ENCODE results near the gene USP13.
A peak's percentile ranks its signal among the peaks of the same experiment; 100 is the strongest.
"Not testable (repeated sequence)": the region's sequence is repeated elsewhere in the genome, so short reads cannot be mapped to it uniquely, and the experiment has no call there.

The USP13 gene, protein sequence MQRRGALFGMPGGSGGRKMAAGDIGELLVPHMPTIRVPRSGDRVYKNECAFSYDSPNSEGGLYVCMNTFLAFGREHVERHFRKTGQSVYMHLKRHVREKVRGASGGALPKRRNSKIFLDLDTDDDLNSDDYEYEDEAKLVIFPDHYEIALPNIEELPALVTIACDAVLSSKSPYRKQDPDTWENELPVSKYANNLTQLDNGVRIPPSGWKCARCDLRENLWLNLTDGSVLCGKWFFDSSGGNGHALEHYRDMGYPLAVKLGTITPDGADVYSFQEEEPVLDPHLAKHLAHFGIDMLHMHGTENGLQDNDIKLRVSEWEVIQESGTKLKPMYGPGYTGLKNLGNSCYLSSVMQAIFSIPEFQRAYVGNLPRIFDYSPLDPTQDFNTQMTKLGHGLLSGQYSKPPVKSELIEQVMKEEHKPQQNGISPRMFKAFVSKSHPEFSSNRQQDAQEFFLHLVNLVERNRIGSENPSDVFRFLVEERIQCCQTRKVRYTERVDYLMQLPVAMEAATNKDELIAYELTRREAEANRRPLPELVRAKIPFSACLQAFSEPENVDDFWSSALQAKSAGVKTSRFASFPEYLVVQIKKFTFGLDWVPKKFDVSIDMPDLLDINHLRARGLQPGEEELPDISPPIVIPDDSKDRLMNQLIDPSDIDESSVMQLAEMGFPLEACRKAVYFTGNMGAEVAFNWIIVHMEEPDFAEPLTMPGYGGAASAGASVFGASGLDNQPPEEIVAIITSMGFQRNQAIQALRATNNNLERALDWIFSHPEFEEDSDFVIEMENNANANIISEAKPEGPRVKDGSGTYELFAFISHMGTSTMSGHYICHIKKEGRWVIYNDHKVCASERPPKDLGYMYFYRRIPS

DNA sequence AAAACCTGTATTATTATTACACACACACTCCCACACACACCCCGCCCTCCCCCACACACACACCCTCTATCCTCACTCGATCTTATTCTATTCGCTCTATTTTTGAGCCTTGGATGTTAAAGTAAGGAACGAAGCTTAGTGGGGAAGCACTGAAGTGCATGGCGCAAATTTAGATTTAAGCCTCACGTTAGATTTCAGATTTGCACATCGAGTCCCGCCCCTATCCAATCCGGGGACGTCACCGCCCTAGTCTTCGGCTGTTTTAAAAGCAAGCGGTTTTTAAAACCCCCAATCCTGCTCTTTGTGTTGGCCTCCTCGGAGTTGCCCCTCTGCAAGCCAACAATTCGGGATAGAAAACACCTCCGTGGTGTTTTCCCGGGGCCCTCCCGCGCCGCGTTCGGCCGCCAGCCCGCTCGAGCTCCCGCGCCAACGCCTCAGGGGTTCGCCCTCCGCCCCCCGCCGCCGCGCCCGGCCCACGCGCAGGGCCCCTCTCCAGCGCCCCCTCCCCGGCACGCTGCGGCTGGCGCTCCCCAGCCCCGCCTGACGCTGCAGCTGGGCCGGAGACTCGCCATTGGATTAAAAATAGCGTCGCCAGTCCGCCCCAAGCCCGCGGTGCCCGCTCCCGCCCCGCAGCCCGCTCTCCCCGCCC, at the start of gene USP13:
Gene USP13 (plus strand): TSS at position 594 of the 649 bp plus-strand sequence. CDS start 186 bp downstream, outside the sequence.
- DNase-seq (ENCODE audit: insufficient read length, low spot score): peak; percentile 47
- FAIRE-seq: no peak

DNA sequence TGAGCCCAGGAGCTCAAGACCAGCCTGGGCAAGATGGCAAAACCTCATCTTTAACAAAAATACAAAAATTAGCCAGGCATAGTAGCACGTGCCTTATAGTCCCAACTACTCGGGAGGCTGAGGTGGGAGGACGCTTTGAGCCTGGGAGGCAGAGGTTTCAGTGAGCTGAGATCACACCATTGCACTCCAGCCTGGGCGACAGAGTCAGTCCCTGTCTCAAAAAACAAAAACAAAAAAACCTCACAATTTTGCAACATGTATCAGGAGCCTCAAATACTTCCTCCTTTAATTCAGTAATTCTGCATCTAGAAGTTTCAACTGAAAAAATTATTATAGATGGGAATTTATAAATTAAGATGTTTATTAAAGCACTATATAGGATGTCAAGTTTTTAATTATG, 49.5 kb upstream of the USP13 start:
- DNase-seq (ENCODE audit: insufficient read length, low spot score) (no peak), FAIRE-seq (no peak)

DNA sequence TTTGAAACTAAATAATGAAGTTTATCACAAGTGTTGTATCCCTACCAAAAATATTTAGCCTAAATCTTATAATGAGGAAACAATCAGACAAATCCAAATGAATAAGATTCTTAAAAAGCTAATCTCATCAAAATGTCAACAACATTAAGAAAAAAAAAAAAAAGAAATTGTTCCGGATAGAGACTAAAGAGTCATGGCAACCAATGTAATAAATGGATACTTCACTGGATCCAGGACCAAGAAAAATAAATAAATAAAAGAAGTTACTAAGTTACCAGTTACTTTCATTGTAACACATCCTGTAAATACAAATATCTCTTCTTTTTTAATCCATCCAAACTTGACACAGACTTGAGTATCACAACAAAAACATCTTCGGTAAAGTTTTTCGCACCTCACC, 49.0 kb upstream of the USP13 start:
- DNase-seq (ENCODE audit: insufficient read length, low spot score) (no peak), FAIRE-seq (no peak)

DNA sequence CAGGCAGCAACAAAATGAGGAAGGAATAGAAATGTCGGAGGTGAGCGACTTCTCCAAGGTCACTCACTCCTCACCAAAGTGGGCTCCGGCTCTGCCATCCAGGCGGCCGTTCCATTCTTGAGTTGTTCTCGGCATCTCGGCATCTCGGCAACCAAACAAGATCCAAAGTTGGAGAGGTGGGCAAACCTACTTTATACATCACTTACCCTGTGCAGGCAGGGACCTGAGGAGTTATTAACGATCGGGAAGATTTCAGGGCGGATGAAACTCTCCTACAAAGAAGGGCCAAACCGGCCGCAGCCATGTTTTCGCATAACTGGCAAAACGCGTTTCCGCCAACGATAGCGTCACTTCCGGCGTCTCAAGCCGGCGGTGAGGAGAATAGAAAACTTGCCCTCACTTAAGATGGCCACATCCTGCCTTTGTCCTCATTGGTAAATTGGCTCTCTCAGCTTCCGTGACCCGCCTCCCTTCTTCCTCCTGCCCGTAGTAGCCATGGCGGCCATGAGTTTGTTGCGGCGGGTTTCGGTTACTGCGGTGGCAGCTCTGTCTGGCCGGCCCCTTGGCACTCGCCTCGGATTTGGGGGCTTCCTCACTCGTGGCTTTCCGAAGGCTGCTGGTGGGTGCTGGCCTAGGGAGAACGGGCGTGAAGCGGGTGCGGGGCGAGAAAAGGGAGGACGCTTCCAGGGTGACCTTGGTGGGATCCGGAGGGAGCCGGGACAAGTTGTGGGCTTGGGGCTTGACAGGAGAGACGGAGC, 48.3 kb upstream of the USP13 start, which contains the start of the genes MRPL47 and NDUFB5:
Gene MRPL47 (minus strand): TSS at position 318 of the 758 bp plus-strand sequence. CDS start 14 bp downstream, at position 304.
Gene NDUFB5 (plus strand): TSS at position 474 of the 758 bp plus-strand sequence. CDS start 22 bp downstream, at position 496.
- peak; percentile 93 for FAIRE-seq

DNA sequence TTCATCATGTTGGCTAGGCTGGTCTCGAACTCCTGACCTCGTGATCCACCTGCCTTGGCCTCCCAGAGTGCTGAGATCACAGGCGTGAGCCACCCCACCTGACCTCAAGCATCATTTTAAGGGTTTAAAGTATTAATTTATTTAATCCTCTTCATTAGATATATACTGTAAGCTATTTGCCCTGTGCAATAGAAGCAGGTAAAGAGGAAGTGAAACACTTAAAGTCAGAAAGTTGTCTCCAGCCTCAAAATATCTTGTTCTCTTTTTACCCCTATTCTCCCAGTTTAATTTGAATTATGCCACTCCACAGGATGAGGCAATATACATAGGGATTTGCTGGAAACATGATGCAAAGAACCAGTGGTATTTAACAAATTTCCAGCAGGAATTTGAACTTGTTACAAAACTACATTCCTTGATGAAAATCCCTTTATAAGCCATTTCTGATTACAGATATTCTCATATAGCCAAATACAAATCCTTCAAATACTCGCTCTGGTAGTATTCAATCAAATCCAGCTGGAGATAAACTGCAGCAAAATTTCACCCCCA, 46.2 kb upstream of the USP13 start:
- DNase-seq (ENCODE audit: insufficient read length, low spot score): no peak
- no peak for FAIRE-seq

More for the DNA sequence above, 48.3 kb upstream of the USP13 start, which contains the start of the genes MRPL47 and NDUFB5:
- DNase-seq (ENCODE audit: insufficient read length, low spot score): peak; percentile 92

DNA sequence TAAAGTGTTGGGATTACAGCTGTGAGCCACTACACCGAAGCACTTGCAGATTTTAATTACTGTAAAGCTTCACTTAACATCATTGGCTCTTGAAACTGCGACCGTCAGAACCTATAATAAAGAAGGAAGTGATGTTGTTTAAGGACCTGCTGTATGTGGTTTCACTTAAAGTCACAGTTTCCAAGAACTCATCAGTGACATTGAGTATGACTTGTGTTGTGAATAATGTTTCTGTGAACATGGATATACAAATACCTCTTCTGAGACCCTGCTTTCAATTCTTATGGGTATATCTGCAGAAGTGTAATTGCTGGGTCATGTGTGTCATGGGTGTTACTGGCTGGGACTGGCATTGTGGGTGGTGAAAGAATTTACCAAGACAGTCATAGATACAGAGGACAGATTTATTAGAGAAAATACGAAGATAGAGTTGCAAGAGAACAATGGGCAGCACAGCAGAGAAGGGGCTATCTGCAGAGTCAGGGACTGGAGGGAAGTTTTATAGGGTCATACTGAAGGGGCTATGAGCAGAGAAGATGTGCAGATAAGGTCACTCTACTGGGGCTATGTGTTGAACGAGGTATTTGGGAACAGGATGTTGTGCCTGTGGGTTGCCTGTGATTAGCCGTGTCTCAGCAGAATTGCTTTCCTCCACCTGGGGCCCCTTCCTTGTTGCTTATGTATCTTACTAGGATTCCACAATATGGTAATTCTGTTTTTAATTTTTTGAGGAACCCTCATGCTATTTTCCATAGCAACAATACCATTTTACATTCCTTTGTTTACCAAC, 43.7 kb upstream of the USP13 start:
- FAIRE-seq: no peak
- no peak for DNase-seq (ENCODE audit: insufficient read length, low spot score)

DNA sequence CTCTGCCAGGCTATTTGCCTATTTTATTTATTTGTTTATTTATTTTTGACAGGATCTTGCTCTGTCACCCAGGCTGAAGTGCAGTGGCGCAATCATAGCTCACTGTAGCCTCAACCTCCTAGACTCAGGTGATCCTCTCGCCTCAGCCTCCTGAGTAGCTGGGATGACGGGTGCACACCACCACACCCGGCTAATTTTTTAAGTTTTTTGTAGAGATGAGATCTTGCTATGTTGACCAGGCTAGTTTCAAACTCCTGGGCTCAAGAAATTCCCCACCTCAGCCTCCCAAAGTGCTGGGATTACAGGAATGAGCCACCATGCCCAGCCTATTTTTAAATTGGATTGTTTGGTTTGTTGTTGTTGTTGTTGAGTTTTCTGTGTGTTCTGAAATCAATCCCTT, 42.8 kb upstream of the USP13 start:
- DNase-seq (ENCODE audit: insufficient read length, low spot score) (no peak), FAIRE-seq (no peak)

DNA sequence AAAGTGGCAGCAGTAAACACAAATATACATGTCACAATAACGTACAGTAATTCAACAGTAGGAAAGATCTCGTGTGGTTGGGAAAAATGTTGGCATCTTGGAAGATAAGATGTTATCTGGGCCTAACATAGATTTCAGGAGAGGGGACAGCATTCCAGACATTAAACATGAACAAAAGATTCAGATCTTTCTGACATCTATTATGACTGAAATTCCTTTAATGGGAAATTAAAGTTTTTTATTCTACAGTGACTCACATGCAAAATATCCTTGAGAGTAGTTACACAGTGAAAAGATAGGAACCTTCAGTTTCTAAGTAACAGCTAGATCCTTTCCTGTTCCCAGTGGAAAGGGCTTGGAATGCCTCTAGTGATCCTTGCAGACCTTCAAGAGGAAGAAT, 39.0 kb upstream of the USP13 start:
- no peak for FAIRE-seq
- peak; percentile 22 for DNase-seq (ENCODE audit: insufficient read length, low spot score)

DNA sequence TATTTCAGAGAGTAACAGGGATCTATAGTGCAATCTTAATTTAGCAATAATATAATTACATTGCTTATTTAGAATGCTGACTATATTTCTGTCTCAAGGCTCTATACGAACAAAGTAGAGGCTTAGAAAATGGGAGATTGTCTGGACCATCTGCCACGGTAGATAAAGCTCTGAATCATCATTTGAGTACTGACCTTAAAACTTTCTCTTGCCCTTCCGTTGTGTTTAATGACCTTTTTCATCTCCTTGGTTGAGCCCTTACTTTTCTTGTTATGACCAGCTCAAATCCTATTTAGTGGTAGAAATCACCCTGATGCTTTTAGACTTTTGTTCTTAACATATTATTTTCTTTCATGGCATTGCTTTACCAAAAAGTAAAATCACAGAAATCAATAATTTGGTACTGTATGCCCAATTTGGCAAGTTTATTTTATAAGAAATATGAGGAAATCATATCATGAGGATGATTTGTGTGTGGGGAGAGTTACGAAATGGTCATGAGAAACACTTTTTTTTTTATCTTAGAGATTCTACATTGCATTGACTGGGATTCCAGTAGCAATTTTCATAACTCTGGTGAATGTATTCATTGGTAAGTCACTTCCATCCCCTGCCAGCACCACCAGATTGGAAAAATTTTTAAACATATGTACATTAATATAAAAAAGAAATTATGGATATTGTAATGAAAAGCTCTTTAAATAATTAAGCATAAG, 37.2 kb upstream of the USP13 start:
- FAIRE-seq (no peak), DNase-seq (ENCODE audit: insufficient read length, low spot score) (no peak)

DNA sequence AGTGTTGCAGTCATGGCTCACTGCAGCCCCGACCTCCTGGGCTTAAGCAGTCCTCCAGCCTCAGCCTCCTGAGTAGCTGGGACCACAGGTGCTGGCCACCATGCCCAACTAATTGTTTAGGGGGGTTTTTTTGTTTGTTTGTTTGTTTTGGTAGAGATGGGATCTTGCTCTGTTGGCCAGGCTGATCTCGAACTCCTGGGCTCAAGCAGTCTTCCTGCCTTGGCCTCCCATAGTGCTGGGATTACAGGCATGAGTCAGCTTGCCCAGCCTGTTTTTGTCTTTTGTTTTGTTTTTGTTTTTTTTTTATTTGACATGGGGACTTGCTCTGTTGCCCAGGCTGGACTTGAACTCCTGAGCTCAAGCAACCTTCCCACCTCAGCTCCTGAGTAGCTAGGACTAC, 30.8 kb upstream of the USP13 start:
- DNase-seq (ENCODE audit: insufficient read length, low spot score): no peak
- FAIRE-seq: no peak

DNA sequence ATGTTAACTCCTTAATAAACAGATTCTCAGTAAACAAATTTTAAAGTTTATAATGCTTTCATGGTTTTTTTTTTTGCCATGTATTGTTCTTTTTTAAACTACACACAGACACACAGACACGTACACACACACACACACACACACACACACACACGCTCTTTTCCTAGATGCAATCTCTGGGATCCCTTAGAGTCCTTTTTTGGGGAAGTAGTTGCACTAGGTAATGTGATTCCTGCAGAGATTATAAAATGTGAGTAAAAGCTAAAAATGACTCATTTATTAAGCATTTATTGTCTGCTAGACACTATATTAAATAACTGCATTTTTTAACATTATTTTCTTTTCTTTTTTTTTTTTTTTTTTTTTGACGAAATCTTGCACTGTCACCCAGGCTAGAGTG, 28.4 kb upstream of the USP13 start:
- no peak for DNase-seq (ENCODE audit: insufficient read length, low spot score)
- FAIRE-seq: no peak

DNA sequence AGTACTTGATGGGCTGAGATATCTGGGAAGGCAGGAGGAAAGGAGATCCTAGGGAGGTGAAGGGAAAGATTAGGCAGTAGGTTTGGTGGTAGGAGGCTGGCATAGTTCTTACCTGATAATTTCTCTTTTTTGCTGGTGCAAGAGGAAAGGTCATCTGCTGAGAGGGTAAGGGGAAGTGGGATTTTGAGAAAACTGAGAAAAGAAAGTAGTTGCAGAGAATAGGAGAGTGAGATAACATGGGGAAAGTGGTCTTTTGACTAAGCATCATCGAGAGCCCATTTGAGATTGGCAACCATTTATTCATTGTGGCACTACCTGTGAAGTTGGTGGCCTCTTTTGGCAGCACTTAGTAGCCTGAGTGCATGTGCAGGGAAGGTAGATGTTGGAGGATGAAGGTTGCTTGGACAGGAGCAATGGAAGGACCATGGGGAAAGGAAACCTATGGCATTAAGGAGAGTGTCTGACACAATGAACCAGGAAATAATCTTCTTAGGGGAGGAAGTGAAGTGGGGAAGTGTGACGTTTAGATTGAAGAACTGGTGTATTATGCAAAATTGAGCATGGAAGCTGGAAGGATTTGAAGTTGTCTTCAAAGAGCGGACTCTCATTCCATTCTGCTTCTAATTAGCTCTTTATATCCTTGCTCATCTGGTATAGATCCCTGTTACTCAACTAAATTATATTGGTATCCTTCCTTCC, 21.9 kb upstream of the USP13 start:
- no peak for FAIRE-seq
- DNase-seq (ENCODE audit: insufficient read length, low spot score): no peak

DNA sequence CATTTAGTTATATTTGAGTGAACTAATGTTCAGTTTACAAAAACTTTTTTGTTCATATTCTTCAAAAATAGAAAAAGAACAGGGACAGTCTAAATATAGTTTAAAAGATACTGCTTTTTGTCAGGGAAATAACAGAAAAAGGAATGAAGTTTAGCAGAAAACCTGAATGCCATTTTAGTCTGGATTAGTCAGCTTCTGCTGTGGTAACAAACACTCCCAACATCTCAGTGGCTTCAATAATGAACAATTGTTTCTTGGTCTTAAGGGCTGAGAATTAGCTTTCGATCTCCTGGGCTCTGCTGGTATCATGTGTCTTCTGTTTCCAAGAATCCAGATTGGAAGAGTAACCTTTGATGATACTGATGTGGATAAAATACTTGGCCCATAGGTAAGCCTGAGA, 12.4 kb upstream of the USP13 start:
- DNase-seq (ENCODE audit: insufficient read length, low spot score) (no peak), FAIRE-seq (no peak)

DNA sequence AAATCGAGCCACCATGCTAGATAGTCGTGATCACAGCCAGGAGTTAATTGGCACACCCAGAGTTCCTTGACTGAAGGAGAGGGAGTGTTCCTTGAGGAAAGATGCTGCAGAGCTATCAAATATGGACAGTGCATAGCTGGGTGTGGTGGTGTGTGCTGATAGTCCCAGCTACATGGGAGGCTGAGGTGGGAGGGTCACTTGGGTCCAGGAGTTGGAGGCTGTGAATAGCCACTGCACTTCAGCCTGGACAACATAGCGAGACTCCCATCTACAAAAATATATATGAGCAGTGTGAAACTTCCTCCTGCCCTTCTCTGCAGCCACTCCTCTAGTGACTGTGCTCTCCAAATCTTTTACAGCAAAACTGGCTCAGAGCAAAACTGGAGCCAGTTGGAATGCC, 10.0 kb upstream of the USP13 start:
- no peak for DNase-seq (ENCODE audit: insufficient read length, low spot score)
- FAIRE-seq: no peak

DNA sequence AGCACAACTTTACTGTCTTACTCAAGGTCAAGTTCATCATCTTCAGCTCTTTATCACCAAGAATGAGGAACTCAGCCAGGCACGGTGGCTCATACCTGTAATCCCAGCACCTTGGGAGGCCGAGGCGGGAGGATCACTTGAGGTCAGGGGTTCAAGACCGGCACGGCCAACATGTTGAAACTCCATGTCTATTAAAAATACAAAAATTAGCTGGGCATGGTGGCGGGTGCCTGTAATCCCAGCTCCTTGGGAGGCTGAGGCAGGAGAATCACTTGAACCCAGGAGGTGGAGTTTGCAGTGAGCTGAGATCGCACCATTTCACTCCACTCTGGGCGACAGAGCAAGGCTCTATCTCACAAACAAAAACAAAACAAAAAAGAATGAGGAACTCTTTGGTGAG, 9.0 kb upstream of the USP13 start:
- not testable (repeated sequence) for FAIRE-seq; DNase-seq (ENCODE audit: insufficient read length, low spot score)

DNA sequence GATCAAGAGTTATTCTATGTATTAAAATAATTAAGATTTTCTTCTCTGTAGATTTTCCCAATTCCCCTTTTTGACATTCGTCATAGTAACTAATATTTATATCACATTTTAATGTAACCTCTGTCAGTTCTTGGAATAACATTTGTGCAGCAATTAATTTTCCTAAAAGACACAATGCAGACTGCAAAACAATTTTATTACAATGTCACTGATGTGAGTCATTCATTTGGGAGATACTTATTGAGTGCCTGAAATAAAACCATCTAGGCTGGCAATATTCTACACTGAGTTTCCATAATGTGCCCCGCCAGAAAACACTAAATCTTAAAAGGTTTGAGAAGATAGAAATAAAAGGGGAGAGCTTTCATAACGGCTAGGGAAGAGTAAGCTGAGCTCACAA, 6.7 kb upstream of the USP13 start:
- FAIRE-seq: no peak
- no peak for DNase-seq (ENCODE audit: insufficient read length, low spot score)

DNA sequence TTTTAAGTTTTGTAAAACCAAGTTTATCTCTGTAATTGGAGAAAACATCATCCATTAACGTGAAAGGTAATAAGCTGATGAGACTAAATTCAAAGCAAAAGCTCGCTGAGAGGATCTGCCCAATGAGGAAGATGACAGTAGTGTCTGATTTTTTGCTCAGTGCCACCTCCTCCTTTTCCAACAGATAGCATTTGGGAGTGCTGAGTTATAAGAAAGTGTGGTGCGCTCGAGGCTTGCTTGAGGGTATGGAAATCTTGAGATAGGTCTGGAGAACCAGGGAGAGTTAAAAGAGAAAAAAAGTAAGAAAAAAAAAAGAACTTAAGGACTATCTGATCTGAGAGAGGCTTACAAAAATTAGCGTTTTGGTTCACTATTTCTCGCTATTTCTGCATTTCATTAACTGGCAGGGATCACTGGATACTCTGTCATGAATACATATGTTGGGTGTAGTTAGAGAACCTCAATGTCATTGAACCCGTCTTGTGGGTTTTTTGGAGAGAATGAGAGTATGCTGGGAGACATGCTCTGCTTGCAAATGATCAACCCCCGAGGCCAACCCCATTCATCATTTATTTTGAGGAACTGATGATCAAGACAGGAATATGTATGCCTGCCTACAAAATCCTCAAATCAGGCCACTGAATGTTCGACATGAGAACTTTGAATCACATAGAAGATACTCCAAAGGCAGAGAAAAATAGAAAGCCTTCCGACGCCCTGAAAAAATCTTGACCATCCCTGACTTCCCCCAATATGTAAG, 973 bp upstream of the USP13 start:
- FAIRE-seq (no peak), DNase-seq (ENCODE audit: insufficient read length, low spot score) (no peak)

All from HTR-8/SVneo (cell line).